GM10248 (cell line): ENCODE measurements around the gene CAMTA1.

Experiments used
- CTCF ChIA-PET: fragments of 300-600 bp; sonication (Branson Sonifier 250); formaldehyde crosslinking; extraction: SDS; loops from one replicate; lab custom pipeline; 2021; ENCODE audit warnings: antibody characterized with exemption; lab: Yijun Ruan, JAX
- POLR2A ChIA-PET: fragments of 350-650 bp; sonication (Branson Sonifier 250); formaldehyde crosslinking; extraction: SDS; loops from one replicate; lab custom pipeline; 2020; ENCODE audit warnings: antibody characterized with exemption; lab: Yijun Ruan, JAX
- DNase-seq: peaks from one replicate; pipeline ENCODE4 v3.0.0; 2012; ENCODE audit errors: extremely low spot score
- TF ChIP-seq, protein P1 (sequence below): IDR thresholded peaks from 2 replicates; pipeline ENCODE4 v1.5.1; 2012; ENCODE audit warnings: mild to moderate bottlenecking, low read depth; ENCODE audit errors: extremely low read depth, missing control alignments, control extremely low read depth

CAMTA1 gene

DNA sequence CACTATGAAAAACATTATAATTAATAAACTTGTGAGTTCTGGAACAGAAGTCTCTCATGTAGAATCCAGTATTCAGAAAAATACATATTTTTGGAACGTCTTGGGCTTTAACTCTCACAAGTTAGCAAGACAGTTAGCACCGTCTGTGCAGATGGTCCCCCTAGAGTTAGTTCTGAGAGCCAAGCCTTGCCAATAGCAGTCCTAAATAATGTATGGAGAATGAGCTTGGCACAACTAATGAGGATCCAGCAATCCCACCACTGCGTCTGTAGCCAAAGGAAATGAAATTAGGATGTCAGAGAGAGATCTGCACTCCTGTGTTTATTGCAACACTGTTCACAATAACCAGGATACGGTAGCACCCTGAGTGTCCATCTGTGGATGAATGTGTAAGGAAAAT, 931.3 kb downstream of the CAMTA1 start:
- POLR2A ChIA-PET: no interaction called here
- TF ChIP-seq, protein P1, sequence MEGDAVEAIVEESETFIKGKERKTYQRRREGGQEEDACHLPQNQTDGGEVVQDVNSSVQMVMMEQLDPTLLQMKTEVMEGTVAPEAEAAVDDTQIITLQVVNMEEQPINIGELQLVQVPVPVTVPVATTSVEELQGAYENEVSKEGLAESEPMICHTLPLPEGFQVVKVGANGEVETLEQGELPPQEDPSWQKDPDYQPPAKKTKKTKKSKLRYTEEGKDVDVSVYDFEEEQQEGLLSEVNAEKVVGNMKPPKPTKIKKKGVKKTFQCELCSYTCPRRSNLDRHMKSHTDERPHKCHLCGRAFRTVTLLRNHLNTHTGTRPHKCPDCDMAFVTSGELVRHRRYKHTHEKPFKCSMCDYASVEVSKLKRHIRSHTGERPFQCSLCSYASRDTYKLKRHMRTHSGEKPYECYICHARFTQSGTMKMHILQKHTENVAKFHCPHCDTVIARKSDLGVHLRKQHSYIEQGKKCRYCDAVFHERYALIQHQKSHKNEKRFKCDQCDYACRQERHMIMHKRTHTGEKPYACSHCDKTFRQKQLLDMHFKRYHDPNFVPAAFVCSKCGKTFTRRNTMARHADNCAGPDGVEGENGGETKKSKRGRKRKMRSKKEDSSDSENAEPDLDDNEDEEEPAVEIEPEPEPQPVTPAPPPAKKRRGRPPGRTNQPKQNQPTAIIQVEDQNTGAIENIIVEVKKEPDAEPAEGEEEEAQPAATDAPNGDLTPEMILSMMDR: no peak
- no peak for DNase-seq
- CTCF ChIA-PET: interaction anchor here (1.3 to 1.9 kb wide), 4 partner anchors 12 to 48 kb away, joined by 3 to 7 read pairs (median 6); no protein-coding TSS in a partner anchor

DNA sequence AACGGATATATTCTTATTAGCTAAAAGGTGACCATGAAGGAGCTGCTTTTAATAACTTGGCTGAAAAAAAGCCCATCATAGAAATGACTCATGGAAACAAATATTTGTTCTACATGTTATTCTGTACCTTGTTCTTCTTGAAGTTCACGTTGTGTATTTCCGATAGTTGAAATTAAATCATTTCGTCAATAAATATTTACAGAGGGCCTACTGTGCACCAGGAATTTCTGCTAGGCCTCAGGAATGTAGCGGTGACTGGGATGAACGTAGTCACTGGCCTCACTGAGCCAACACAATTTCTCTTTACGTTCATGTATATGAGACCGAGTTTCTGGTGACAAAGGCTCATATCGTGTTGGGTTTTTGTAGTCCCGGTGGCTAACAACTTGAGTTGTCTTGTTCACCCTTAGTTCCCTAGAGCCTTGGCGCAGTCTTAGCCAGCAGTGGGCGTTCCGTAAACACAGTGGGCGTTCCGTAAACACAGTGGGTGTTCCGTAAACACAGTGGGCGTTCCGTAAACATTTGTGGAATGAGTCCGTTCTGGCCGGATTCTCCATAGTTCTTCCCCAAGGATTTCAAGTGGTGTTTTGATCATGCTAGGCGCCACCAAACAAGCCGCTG, 932.6 kb downstream of the CAMTA1 start:
- POLR2A ChIA-PET: no interaction called here
- CTCF ChIA-PET: interaction anchor here (1.3 to 1.5 kb wide), 2 partner anchors 13 to 35 kb away, joined by 4 to 7 read pairs; no protein-coding TSS in a partner anchor
- DNase-seq: no peak
- TF ChIP-seq, protein P1: no peak

DNA sequence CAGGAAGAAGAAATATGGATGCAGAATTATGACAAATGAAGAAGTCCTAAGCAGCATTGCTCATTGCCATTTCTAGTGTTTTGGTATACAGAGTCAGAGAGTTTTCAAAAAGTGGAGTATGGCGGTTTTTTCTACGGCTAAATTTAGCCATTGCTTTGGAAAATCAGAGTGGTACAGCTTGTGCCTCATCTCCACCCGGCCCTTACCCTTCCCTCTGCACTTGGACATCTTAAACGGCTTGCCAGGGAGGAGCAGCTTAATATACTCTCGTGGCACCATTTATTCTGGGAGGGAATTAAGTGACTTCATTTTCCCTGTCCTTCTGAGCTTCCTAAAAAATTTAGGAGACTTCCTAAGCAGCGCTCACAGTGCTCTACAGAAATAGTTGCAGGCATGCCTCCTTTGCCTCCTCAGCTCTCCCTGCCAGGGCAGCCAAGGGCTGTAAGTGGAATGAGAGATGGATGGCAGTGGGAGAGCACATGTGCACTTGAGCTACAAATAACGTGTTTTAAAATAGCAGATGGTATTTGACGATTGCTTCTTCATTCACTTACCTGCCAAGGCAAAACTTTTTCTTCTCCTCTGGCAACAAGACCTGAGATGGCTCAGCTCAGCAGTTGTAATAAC, 934.3 kb downstream of the CAMTA1 start:
- TF ChIP-seq, protein P1: no peak
- ChIA-PET POLR2A (no interaction called here), CTCF (interaction anchor here (1.1 to 2.2 kb wide), 3 partner anchors 10 to 33 kb away, joined by 3 to 14 read pairs (median 9); no protein-coding TSS in a partner anchor)
- no peak for DNase-seq

DNA sequence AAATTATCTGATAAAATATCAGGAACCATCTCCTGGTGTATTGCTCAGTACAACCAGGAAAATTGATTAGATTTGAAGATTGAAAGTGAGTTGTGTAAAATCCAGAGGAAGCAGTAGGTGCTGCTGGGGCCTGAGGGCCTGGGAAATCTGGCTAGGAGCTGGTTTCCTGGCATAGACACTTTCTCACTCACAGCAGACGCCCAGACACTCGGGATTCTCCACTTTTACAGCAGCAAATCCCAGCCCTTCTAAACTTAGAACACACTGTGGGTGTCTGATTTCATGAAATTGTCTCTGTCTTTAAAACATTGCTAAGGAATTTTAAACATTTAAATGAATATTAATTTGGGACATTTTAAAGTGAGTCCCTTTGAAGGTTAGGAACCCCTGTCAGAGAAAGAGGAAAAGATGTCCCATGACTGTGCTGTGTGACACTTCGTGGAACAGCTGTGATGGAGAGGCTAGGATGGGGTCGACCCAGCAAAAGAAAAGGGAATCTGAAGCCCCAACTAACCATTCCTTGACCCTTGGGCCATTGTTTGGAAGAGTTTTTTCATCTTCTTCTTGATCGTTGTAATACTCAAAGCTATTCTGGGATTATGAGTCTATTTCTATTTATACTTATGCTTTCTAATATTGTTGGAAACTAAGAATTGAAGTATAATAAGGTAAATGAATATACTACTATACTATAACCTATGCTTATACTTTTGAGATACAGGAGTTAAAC, 936.9 kb downstream of the CAMTA1 start:
- ChIA-PET POLR2A (no interaction called here), CTCF (interaction anchor here (0.8 to 1.7 kb wide), 2 partner anchors 32 to 53 kb away, joined by 3 to 4 read pairs; no protein-coding TSS in a partner anchor)
- TF ChIP-seq, protein P1: no peak
- DNase-seq: no peak

DNA sequence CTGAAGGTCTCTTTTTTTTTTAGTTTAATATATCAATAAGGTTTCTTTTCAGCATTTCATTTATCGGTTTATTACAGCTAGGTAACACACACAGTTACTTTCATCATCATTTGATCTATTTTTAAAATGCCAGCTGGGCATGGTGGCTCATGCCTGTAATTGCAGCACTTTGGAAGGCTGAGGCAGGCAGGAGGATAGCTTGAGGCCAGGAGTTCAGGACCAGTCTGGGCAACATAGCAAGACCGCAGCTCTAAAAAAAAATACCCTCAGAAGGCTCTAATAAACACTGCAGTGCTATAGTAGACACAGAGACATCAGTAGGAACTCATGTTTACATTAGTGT, 937.4 kb downstream of the CAMTA1 start:
- DNase-seq: no peak
- POLR2A ChIA-PET: no interaction called here
- TF ChIP-seq, protein P1: no peak
- CTCF ChIA-PET: interaction anchor here (0.8 to 3.2 kb wide), 3 partner anchors 32 to 55 kb away, joined by 3 to 7 read pairs (median 4); no protein-coding TSS in a partner anchor

DNA sequence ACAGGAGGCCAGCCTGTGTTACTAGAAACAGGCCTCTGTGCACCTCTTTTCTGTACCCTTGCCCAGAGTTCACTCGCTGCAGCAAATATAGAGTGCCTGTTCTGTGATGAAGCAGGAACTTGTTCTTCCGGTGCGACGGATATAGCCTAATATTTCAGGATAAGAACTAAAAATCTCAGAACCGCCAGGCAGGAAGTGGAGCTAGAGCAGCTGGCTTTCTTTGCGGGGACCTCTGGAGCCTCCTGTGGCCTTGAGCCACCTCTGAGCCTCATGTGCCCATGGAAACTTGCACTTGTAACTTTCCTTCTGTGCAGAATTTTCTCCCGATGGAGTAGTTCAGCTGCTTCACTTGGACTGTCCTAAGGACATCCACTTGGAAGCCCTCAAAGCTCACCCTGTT, 941.4 kb downstream of the CAMTA1 start:
- CTCF ChIA-PET: interaction anchor here (1.3 kb wide), 1 partner anchor 19 kb away, joined by 3 read pairs; no protein-coding TSS in a partner anchor
- no peak for DNase-seq

More for the DNA sequence above, 941.4 kb downstream of the CAMTA1 start:
- POLR2A ChIA-PET: no interaction called here
- TF ChIP-seq, protein P1: no peak
